ENCODE data around the gene EIF4E1B. TPM values are rescaled to one million over a fixed set of nuclear protein-coding genes. Genes with fewer than 3 reads are reported as not detected.

Gene EIF4E1B
- total RNA-seq, 3 donors from 2014 or later = 1.6 TPM; not detected in 2

- no peaks in the 10 kb centered on the region for H3K36me3 ChIP-seq
- intact Hi-C loops (cut with DNase I; ENCODE audit: low total_unique reads) = no loop called here
- peaks cover 4 to 6% of the 10 kb centered on the region in 2 donors for H3K4me1 ChIP-seq
- DNase-seq (ENCODE audit: low spot score in 2 of 2) = no peak
- no peak overlapping the region for H3K27ac ChIP-seq
- no peak for TF ChIP-seq CTCF (IDR thresholded peaks at IDR 0.05)
- TF ChIP-seq POLR2AphosphoS5 (IDR thresholded peaks at IDR 0.05) = no peak
- H3K4me3 ChIP-seq = no peak overlapping the region
- H3K27me3 ChIP-seq = peaks cover 13 to 80% of the 10 kb centered on the region in 2 donors
- H3K9me3 ChIP-seq = no peaks in the 10 kb centered on the region
Measured at GRCh38 chr5:176625512-176625911, 5.0 kb upstream of the EIF4E1B start.

GRCh38 chr5:176625966-176626875 is 4.3 kb upstream of the EIF4E1B start:
- intact Hi-C loops (cut with DNase I; ENCODE audit: low total_unique reads) = no loop called here
- TF ChIP-seq CTCF (IDR thresholded peaks at IDR 0.05) = no peak
- TF ChIP-seq POLR2AphosphoS5 (IDR thresholded peaks at IDR 0.05) = no peak
- no peak for TF ChIP-seq POLR2A (IDR thresholded peaks at IDR 0.05)
- H3K27me3 ChIP-seq = peaks cover 11 to 80% of the 10 kb centered on the region in 2 donors

GRCh38 chr5:176626876-176627236 is 3.6 kb upstream of the EIF4E1B start:
- DNase-seq (ENCODE audit: low spot score in 2 of 2) = no peak
- H3K4me3 ChIP-seq = no peak overlapping the region
- H3K27ac ChIP-seq = no peak overlapping the region
- intact Hi-C loops (cut with DNase I; ENCODE audit: low total_unique reads) = no loop called here
- H3K4me1 ChIP-seq = peaks cover 4 to 6% of the 10 kb centered on the region in 2 donors
- no peaks in the 10 kb centered on the region for H3K36me3 ChIP-seq
- TF ChIP-seq POLR2A (IDR thresholded peaks at IDR 0.05) (no peak), POLR2AphosphoS5 (IDR thresholded peaks at IDR 0.05) (no peak), CTCF (IDR thresholded peaks at IDR 0.05) (no peak)
- peaks cover 8 to 80% of the 10 kb centered on the region in 2 donors for H3K27me3 ChIP-seq
- no peaks in the 10 kb centered on the region for H3K9me3 ChIP-seq

More at GRCh38 chr5:176625966-176626875, 4.3 kb upstream of the EIF4E1B start:
- Histone ChIP-seq H3K4me1 (peaks cover 4 to 6% of the 10 kb centered on the region in 2 donors), H3K36me3 (no peaks in the 10 kb centered on the region), H3K27ac (no peak overlapping the region), H3K9me3 (no peaks in the 10 kb centered on the region), H3K4me3 (no peak overlapping the region)
- DNase-seq (ENCODE audit: low spot score in 2 of 2) = no peak

GRCh38 chr5:176627582-176627981 is 2.9 kb upstream of the EIF4E1B start:
- H3K9me3 ChIP-seq = no peaks in the 10 kb centered on the region

More at GRCh38 chr5:176627582-176627981, 2.9 kb upstream of the EIF4E1B start:
- no peak for TF ChIP-seq POLR2A (IDR thresholded peaks at IDR 0.05)
- no peak for TF ChIP-seq CTCF (IDR thresholded peaks at IDR 0.05)
- no peak for TF ChIP-seq POLR2AphosphoS5 (IDR thresholded peaks at IDR 0.05)
- H3K36me3 ChIP-seq = no peaks in the 10 kb centered on the region
- intact Hi-C loops (cut with DNase I; ENCODE audit: low total_unique reads) = no loop called here
- peaks cover 4 to 6% of the 10 kb centered on the region in 2 donors for H3K4me1 ChIP-seq
- H3K27ac ChIP-seq = no peak overlapping the region
- peaks cover 8 to 84% of the 10 kb centered on the region in 2 donors for H3K27me3 ChIP-seq
- no peak for DNase-seq (ENCODE audit: low spot score in 2 of 2)
- H3K4me3 ChIP-seq = no peak overlapping the region

All from breast epithelium (tissue), 4 donors.